Subcutaneous adipose tissue (tissue), 4 donors: ENCODE measurements around the gene SLU7. TPM values are rescaled to one million over a fixed set of nuclear protein-coding genes. Genes with fewer than 3 reads are reported as not detected.

Experiments
- CTCF ChIP-seq: fragments of 450-650 bp; IDR thresholded peaks from one replicate; pipeline ENCODE4 v1.5.1; 2016; ENCODE audit warnings: low read depth, mild to moderate bottlenecking, control low read depth, antibody characterized with exemption, moderate library complexity
- total RNA-seq, 4 donors: library from RNA; depleted of rRNA; stranded (reverse); fragments of >200 nt; gene quantifications; one replicate each; pipeline ENCODE4 v1.1.0, GENCODE V29; 2016

Gene SLU7
- total RNA-seq, 4 donors from 2014 or later: 42.8 to 98.0 (median 70.5) TPM

DNA sequence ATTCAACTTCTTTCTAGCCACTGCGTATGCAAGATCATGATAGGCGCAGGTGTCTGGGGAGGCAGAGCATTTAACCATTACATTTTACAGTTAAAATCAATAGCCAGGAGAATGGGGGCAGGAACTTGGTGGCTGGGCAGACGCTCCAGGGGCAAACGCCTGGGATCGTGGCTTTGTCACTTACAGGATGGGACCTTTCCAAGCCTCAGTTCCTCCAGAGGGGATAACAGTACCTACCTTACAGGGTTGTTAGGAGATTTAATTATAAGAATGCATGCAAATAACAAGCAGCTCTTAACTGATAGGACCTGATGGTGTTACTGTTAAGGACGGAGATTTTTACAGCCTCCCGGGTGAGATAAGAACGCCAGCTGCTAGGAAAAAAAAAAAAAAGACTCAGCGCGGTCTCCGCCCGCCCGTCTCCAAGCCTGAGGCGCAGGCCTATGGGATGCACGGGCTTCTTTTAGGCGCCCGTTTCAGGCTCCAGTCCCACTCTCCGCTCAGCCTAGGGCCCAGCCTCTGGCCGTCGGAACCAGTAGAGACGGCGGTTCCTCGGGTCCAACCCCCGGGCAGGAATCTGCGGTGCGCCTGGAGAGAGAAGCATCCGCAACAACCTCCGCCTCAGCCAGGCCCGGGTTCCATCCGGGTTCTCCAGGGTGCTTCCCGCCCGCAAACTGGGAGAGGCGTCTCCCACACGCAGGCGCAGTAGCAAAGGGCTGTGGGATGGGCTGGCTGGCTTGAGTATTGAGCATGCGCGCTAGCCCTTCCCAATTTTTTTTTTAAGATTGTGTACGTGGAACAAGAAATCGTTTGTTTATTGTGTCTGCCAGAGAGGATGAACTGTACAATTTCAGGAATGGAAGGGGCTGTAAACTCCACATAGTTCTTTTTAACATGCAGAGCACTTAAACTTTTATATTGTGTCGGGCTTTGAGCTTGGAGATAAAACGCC is 19.2 kb downstream of the SLU7 start, which contains the start of gene FAM200C:
FAM200C (minus strand) TSS at position 653 of the 952 bp plus-strand sequence. CDS start 4,564 bp downstream, outside the sequence.
- TF ChIP-seq CTCF: no peak

DNA sequence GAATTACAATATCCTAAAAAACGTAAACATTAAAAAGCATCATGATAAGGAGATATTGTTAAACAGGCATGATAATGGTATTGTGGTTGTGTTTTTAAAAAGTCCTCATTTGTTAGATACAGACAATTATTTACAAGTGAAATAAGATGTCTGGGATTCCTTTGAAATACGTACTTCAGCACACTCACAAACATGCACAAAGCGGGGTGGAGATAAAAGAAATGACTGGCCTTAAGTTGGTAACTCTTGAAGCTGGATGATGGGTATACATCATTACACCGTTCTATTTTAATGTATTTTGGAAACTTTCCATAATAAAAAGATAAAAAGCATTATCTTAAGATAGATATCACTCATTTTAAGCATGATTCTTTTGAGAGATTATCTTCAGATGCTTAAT is 20.1 kb downstream of the SLU7 start:
- no peak for TF ChIP-seq CTCF

GRCh38 chr5:160397492-160397891 is 21.4 kb downstream of the SLU7 start:
- TF ChIP-seq CTCF: no peak

GRCh38 chr5:160395111-160395510 is 23.8 kb downstream of the SLU7 start:
- TF ChIP-seq CTCF: no peak

GRCh38 chr5:160390787-160391696 is 27.8 kb downstream of the SLU7 start:
- TF ChIP-seq CTCF: no peak

DNA sequence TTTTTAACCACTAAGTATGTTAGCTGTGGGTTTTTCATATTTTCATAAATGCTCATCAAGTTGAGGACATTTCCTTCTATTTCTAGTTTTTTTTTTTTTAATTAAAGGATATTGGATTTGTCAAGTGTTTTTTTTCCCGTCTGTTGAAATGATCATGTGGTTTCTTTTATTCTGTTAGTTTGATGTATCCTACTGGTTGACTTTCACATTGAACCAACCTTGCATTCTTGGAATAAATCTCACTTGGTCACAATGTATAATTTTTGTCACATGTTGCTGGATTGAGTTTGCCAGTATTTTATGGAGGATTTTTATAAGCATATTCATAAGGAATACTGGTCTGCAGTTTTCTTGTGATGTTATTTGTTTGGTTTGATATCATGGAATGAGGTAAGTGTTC is 31.4 kb downstream of the SLU7 start:
- TF ChIP-seq CTCF: no peak

DNA sequence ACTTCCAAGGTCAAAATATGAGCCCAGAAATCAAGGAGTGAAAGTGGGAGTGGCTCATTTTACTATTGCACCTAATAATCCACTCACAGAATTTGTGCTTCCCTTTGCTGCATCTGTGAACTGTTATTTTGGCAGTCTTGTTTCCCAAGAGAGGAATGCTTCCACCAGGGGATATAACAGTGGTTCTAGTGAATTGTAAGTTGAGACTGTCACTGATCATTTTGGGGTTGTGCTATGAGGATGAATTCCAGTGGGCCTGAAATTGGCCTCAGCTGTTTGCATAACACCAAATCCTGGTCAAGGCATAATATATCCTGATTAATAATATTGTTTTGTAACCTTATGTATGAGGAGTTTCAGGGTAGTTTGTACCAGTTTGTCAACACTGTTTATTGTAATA is 33.4 kb downstream of the SLU7 start:
- TF ChIP-seq CTCF: no peak
